ENCODE data around the gene DCAF8L1.

- no peak for TF ChIP-seq POLR2A (IDR thresholded peaks at IDR 0.05)
- no peak for TF ChIP-seq CTCF (IDR thresholded peaks at IDR 0.05)
Observed at GRCh38 chrX:27997622-27998021, 16.4 kb upstream of the DCAF8L1 start.
